Measurements from ENCODE around the gene NAP1L1.

NAP1L1 gene

GRCh38 chr12:76083246-76083903 lies 1.1 kb downstream of the NAP1L1 start:
- peak in 1 of 2 experiments; percentile 77 for DNase-seq

GRCh38 chr12:76081909-76082308 lies 2.6 kb downstream of the NAP1L1 start:
- DNase-seq = no peak

GRCh38 chr12:76080729-76081415 lies 3.6 kb downstream of the NAP1L1 start:
- no peak for DNase-seq

- no peak for DNase-seq
These were observed 4.3 kb downstream of the NAP1L1 start for GRCh38 chr12:76080017-76080728.

GRCh38 chr12:76078748-76079147 lies 5.7 kb downstream of the NAP1L1 start:
- DNase-seq = no peak

DNA sequence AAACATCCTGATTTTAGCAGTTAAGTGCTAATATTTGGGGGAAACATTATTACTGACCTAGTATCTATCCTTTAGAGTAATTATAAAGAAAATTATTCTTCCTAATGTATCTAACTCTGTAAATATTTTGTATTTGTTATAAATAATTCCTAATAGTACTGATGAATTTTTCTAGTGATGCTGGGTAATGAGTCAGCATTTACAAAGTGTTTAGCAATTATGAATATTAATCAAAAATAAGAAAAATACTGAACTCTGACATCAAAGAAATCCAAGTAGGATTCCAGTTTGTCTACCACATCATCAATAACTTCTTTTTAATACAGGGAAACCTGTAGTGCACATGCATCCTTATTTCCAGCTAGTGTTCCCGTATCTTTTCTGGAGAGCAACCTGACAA lies 9.0 kb downstream of the NAP1L1 start:
- no peak for DNase-seq

DNA sequence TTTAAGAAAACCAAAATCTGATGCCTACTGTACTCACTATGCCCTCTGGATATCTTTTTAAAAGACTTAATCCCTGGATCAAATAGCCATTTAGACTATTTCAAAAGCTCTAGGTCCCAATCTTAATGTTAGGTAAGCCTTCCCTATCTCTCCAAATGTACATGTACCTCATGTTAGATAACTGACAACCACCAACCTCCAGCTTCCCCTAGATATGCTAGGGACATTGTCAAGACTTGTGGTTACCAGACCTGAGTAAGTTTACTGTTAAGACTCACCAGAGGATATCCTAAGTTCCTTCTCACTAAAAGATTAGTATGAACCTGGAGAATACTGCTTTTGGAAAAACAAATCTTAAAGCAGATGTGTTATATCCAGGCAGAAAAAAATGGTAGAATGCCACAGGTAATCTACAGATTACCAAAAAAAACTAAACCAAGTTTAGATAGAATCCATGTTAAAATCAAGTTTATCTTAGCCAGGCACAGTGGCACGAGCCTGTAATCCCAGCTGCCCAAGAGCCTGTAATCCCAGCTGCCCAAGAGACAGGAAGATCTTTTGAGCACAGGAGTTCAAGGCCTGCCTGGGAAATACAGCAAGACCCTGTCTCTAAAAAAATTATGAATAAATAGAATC lies 9.7 kb downstream of the NAP1L1 start:
- DNase-seq = no peak

GRCh38 chr12:76073561-76073960 lies 10.9 kb downstream of the NAP1L1 start:
- DNase-seq = no peak

GRCh38 chr12:76072568-76072967 lies 11.9 kb downstream of the NAP1L1 start:
- DNase-seq = no peak

DNA sequence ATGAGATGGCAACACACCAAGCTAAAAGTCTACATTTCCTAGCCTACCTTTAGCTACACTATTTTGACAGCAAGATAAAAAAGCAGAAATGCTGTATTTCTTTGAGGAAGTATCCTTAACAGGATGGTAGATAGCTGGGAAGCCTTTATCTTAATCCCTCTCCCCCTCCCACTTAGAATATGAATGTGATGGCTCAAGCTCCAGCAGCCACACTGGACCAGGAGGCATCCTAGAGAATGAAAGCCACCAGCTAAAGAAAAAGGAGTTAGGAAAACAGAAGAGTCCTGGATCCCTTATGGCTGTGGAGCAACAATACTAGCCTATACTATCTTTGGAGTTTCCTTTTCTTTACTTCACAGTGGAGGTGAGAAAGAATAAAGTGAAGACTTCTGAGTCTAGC lies 15.1 kb downstream of the NAP1L1 start:
- no peak for DNase-seq

GRCh38 chr12:76065917-76066316 lies 18.6 kb downstream of the NAP1L1 start:
- no peak for DNase-seq

GRCh38 chr12:76064904-76065303 lies 19.6 kb downstream of the NAP1L1 start:
- no peak for DNase-seq

- no peak for DNase-seq
These were observed 24.4 kb downstream of the NAP1L1 start for GRCh38 chr12:76060111-76060510.

DNA sequence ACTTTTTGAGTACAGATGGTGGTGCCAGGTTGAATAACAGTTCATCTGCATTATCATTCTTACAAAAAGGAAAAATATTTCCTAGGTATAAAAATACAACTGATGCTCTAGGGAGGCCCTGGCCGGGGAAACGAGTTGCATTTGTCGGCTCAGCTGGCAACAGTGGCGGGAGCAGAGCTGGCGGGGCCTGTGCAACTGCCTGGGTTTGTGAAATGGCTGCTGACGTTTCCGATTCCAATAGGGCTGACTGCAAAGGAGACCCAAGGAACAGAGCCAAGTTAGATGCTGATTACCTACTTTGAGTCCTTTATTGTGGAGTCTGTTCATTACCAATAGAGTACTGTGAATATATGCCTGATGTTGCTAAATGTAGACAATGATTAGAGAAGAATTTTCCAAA lies 27.2 kb downstream of the NAP1L1 start:
- no peak for DNase-seq

- no peak for DNase-seq
These were observed 29.1 kb downstream of the NAP1L1 start for GRCh38 chr12:76055393-76055792.

DNA sequence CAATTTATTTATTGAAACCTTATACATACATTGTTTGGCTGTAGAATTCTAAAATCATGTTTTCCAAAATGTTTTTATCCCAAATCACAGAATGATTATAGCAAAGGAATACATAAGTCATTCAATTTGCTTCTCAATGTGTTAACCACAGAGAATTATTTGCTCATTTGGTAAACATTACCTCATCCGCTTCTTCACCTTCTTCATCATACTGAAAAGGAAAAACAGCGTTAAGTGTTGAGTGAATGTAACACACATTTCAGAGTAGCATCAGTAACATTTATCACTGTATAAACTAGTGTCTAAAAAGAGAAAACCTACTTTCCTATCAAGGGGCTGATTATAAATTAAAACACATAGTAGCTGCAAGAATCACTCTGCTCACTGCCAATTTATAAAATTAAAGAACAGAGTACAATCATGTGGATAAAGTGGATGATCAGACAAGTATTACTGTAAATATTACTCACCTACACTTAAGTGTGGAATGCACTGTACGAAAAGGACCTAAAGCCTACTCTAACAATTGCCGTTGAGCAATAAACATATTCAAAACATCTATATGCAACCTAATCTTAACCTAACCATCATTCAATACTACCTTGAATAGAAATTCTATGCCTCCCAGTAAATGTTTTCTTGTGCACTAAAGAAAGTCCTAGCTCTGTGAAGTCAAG lies 34.8 kb downstream of the NAP1L1 start:
- no peak for DNase-seq

- no peak for DNase-seq
These were observed 36.7 kb downstream of the NAP1L1 start for GRCh38 chr12:76047742-76048141.

DNA sequence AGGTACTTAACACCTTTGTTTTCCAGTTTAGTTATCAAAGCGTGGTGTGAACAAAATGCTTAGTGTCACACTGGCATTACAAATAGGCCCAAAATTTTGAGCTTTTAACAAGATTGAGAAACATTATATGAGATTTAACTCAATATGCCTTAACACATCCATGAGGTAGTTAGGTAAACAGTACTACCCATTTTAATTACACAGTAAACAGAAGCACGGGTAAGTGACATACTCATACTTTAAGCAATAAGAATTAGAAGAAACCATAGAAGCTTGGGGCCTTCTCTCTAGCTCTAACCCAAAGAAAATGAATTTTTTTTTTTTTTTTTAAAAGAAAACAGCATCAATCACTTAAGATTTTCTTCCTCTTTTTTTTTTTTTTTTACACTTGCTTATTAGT lies 37.4 kb downstream of the NAP1L1 start:
- no peak for DNase-seq

GRCh38 chr12:76043377-76043776 lies 41.1 kb downstream of the NAP1L1 start:
- DNase-seq = no peak

DNA sequence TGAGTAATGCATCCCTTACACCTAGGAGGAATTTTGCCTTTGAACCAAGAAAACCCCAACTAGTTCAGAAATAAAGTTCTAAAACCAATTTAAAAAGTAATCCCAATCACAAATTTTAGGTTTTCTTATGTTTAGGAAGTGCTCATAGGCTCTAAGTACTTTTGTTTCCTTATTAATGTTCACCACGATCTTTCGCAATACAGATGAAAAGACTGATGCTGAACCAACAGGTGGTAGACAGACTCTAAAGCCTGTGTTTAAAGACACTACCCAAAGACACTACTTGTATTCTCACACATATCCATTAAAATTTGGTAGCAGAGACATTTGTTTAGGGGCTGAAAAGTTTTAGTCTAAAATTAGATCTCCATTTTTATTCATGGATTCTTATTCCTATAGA lies 42.3 kb downstream of the NAP1L1 start:
- no peak for DNase-seq

GRCh38 chr12:76041406-76041805 lies 43.1 kb downstream of the NAP1L1 start:
- DNase-seq = no peak

DNA sequence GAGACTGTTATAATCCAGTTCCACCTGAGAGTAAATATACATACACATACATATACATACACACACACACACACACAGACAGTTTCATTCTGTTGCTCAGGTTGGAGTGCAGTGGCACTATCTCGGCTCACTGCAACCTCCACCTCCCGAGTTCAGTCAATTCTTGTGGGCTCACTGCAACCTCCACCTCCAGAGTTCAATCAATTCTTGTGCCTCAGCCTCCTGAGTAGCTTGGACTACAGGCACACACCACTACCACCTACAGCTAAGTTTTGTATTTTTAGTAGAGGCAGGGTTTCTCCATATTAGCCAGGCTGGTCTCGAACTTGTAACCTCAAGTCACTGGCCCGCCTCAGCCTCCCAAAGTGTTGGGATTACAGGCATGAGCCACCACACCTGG lies 44.0 kb downstream of the NAP1L1 start:
- no peak for DNase-seq

DNA sequence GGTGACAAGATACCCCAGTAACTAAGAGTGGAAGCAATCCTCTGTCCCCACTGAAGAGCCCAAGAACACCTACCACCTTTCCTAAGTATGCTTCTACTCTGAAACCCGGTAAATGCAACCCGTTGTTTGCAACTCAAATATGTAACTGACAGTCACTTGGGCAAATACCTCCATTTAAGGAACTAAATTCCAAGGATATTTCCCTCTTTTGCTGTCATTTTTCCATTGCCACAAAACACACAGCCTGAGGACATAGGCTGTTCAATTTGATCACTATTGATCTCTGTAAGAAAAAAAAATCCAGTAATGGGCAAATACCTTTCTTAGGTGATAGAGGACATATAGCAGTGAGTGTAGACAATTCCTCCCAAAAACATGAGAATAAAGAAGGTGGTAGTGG lies 46.3 kb downstream of the NAP1L1 start:
- DNase-seq = no peak

All from SW 1271 (cell line).